ENCODE measurements around the gene FAM193A.

FAM193A gene

DNA sequence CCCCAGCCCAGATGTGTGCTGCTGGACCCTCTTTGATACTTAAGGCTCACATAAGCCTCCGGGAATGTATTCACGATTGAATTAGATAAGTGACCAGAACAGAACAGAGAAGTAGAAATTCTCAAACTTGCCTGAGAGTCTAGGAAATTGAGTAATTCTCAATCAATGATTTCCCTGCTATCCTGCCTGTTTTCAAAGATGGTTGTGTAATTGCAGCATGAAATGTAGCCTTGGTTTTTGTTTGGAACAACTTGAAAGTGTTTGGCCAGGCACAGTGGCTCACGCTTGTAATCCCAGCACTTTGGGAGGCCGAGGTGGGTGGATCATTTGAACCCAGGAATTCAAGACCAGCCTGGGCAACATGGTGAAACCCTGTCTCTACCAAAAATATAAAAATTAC is 178.5 kb downstream of the FAM193A start:
- no peak for TF ChIP-seq SIN3A (IDR thresholded peaks at IDR 0.05; ENCODE audit: borderline replicate concordance, insufficient read depth, low read length)
- no peak for TF ChIP-seq FOXP2 (optimal IDR thresholded peaks at IDR 0.05; ENCODE audit: borderline replicate concordance, extremely low read depth, extremely low read length, insufficient read depth)
- no peak for TF ChIP-seq POLR2AphosphoS5 (IDR thresholded peaks at IDR 0.05; ENCODE audit: low read depth, low read length)
- no peak for TF ChIP-seq TAF1 (IDR thresholded peaks at IDR 0.05; ENCODE audit: borderline replicate concordance, insufficient read depth, low read length)
- TF ChIP-seq, protein P1, sequence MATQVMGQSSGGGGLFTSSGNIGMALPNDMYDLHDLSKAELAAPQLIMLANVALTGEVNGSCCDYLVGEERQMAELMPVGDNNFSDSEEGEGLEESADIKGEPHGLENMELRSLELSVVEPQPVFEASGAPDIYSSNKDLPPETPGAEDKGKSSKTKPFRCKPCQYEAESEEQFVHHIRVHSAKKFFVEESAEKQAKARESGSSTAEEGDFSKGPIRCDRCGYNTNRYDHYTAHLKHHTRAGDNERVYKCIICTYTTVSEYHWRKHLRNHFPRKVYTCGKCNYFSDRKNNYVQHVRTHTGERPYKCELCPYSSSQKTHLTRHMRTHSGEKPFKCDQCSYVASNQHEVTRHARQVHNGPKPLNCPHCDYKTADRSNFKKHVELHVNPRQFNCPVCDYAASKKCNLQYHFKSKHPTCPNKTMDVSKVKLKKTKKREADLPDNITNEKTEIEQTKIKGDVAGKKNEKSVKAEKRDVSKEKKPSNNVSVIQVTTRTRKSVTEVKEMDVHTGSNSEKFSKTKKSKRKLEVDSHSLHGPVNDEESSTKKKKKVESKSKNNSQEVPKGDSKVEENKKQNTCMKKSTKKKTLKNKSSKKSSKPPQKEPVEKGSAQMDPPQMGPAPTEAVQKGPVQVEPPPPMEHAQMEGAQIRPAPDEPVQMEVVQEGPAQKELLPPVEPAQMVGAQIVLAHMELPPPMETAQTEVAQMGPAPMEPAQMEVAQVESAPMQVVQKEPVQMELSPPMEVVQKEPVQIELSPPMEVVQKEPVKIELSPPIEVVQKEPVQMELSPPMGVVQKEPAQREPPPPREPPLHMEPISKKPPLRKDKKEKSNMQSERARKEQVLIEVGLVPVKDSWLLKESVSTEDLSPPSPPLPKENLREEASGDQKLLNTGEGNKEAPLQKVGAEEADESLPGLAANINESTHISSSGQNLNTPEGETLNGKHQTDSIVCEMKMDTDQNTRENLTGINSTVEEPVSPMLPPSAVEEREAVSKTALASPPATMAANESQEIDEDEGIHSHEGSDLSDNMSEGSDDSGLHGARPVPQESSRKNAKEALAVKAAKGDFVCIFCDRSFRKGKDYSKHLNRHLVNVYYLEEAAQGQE (IDR thresholded peaks at IDR 0.05; ENCODE audit: insufficient read depth in 1 of 2, low read depth in 2 of 2, low read length in 2 of 2): no peak

DNA sequence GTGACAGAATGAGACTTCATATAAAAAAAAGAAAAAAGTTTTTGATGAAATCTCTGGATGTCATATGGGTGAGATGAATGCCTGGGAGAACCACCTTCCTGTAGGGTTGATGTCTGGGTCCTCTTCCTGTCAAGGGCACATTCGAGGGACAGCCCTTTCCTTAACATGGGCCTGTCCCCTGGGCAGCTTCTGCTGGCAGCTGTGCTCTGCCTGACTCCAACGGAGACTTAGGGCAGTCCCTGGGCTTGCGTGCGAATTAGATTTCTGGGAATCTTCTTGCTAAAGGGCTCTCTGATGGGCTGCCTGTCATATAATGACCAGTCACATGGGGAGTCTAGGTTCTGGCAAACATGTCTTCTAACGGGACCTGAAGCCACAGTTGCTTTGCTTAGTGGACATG is 179.0 kb downstream of the FAM193A start:
- TF ChIP-seq, protein P1 (IDR thresholded peaks at IDR 0.05; ENCODE audit: insufficient read depth in 1 of 2, low read depth in 2 of 2, low read length in 2 of 2): no peak
- TF ChIP-seq POLR2AphosphoS5 (IDR thresholded peaks at IDR 0.05; ENCODE audit: low read depth, low read length) (no peak), FOXP2 (optimal IDR thresholded peaks at IDR 0.05; ENCODE audit: borderline replicate concordance, extremely low read depth, extremely low read length, insufficient read depth) (no peak), SIN3A (IDR thresholded peaks at IDR 0.05; ENCODE audit: borderline replicate concordance, insufficient read depth, low read length) (no peak), TAF1 (IDR thresholded peaks at IDR 0.05; ENCODE audit: borderline replicate concordance, insufficient read depth, low read length) (no peak)

DNA sequence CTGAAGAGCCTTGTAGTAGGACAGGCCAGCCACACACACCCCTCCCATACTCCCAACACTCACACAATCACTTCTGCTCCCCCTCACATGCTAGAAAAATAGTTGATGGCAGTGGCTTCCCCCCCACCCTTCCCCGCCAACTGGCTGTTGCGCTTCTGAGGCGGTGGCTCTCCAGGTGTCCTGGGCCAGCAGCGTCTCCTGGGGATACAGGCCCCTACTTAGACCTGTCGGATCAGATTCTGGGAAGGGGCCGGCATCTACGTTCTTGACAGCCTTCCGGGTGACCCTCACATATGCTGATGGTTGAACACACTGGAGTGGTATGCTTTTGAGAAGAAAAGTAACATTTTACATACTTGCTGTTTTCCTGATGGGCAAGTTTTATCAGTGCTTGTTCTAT is 179.8 kb downstream of the FAM193A start:
- TF ChIP-seq POLR2AphosphoS5 (IDR thresholded peaks at IDR 0.05; ENCODE audit: low read depth, low read length): no peak
- TF ChIP-seq SIN3A (IDR thresholded peaks at IDR 0.05; ENCODE audit: borderline replicate concordance, insufficient read depth, low read length): no peak
- no peak for TF ChIP-seq FOXP2 (optimal IDR thresholded peaks at IDR 0.05; ENCODE audit: borderline replicate concordance, extremely low read depth, extremely low read length, insufficient read depth)
- TF ChIP-seq TAF1 (IDR thresholded peaks at IDR 0.05; ENCODE audit: borderline replicate concordance, insufficient read depth, low read length): no peak
- TF ChIP-seq, protein P1 (IDR thresholded peaks at IDR 0.05; ENCODE audit: insufficient read depth in 1 of 2, low read depth in 2 of 2, low read length in 2 of 2): no peak

DNA sequence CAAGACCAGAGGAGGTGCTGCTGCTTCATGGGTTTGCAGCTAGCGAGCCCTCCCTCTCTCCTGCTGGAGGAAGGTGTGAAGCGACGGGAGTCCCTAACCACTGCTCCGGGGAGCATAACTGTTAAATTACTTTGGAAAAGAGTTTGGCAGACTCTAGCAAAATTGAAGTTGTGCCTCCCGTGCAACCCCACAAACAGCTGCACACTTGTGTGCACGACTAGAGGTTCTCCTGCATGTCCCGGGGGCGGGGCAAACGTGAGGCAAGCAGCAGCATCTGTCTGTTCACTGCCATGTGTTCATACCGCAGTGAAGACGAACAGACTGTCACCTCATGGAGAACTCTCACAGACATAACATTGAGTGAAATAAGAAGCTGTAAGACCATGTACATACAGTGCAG is 185.1 kb downstream of the FAM193A start:
- TF ChIP-seq FOXP2 (optimal IDR thresholded peaks at IDR 0.05; ENCODE audit: borderline replicate concordance, extremely low read depth, extremely low read length, insufficient read depth) (no peak), SIN3A (IDR thresholded peaks at IDR 0.05; ENCODE audit: borderline replicate concordance, insufficient read depth, low read length) (no peak), TAF1 (IDR thresholded peaks at IDR 0.05; ENCODE audit: borderline replicate concordance, insufficient read depth, low read length) (no peak), POLR2AphosphoS5 (IDR thresholded peaks at IDR 0.05; ENCODE audit: low read depth, low read length) (no peak)
- TF ChIP-seq, protein P1 (IDR thresholded peaks at IDR 0.05; ENCODE audit: insufficient read depth in 1 of 2, low read depth in 2 of 2, low read length in 2 of 2): no peak

DNA sequence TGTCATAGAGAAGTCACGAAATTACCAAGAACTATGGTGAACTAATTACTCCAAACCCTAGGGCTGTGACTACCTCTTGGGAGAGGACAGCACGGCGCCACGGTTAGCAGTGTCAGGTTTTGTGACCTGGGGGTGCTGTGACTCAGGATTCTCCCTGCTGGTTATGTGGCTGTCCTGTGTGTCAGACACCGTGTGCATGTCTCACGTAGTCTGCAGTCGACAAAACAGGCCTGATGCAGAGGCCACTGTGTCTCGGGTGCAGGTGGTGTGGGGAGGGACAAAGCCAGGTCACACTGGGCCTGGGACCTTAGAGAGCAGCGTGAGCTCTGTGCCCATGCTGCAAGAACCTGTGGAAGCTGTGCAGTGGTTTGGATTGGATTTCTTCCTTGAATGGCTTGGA is 185.6 kb downstream of the FAM193A start:
- no peak for TF ChIP-seq FOXP2 (optimal IDR thresholded peaks at IDR 0.05; ENCODE audit: borderline replicate concordance, extremely low read depth, extremely low read length, insufficient read depth)
- TF ChIP-seq POLR2AphosphoS5 (IDR thresholded peaks at IDR 0.05; ENCODE audit: low read depth, low read length): no peak
- no peak for TF ChIP-seq SIN3A (IDR thresholded peaks at IDR 0.05; ENCODE audit: borderline replicate concordance, insufficient read depth, low read length)
- TF ChIP-seq TAF1 (IDR thresholded peaks at IDR 0.05; ENCODE audit: borderline replicate concordance, insufficient read depth, low read length): no peak
- TF ChIP-seq, protein P1 (IDR thresholded peaks at IDR 0.05; ENCODE audit: insufficient read depth in 1 of 2, low read depth in 2 of 2, low read length in 2 of 2): no peak
